SH-SY5Y (cell line): ENCODE results near the gene KATNBL1.

Experiments
- GATA2 ChIP-seq: IDR thresholded peaks from 2 replicates; pipeline ENCODE4 v1.6.1; 2011; ENCODE audit warnings: mild to moderate bottlenecking, low read depth, low read length
- GATA3 ChIP-seq: IDR thresholded peaks from 2 replicates; pipeline ENCODE4 v1.6.1; 2011; ENCODE audit warnings: low read depth, mild to moderate bottlenecking, low read length, moderate library complexity

- TF ChIP-seq GATA2 (no peak), GATA3 (no peak)
These were observed 23.7 kb upstream of the KATNBL1 start for GRCh38 chr15:34233614-34234013.
